D721Med (cell line): ENCODE results near the gene MTCH1.

Experiments
- DNase-seq: peaks from one replicate; pipeline ENCODE4 v3.0.0; 2011; ENCODE audit warnings: low spot score; ENCODE audit not compliant: insufficient read length
- FAIRE-seq: peaks from 2 replicates; lab custom pipeline; 2011; peaks lifted over from hg19 to GRCh38; lab: Jason Lieb, UNC
- TF ChIP-seq, protein P1 (sequence below): IDR thresholded peaks from 2 replicates; pipeline ENCODE4 v1.5.1; 2012; ENCODE audit warnings: mild to moderate bottlenecking, control low read depth; ENCODE audit not compliant: insufficient read depth; ENCODE audit errors: missing control alignments

Gene MTCH1

DNA sequence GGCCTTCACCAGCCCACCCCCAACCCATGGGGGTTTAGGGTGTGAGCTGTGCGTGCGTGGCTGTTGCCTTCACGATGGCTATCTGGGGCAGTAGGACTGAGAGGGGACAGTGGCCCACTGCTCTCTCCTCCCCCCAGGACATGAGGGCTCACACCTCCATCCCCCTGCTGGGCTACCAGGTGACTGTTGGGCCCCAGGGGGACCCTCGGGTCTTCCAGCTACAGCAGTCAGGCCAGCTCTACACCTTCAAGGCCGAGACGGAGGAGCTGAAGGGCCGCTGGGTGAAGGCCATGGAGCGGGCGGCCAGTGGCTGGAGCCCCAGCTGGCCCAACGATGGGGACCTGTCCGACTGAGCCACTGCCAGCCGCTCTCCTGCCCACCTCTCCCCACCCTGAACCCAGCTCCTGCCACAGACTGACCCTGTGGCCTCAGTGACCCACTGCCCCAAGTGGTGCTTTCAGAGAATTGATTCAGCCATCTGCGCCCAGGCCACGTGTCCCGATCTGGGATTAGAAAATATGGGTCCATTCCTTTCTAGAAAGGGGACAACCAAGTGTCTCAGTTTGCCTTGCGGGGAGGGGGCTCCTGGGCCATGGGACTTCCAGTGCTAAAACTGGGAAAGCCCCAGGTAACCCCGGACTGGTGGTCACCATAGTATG, 41.9 kb upstream of the MTCH1 start:
- FAIRE-seq, result no peak
- TF ChIP-seq, protein P1, sequence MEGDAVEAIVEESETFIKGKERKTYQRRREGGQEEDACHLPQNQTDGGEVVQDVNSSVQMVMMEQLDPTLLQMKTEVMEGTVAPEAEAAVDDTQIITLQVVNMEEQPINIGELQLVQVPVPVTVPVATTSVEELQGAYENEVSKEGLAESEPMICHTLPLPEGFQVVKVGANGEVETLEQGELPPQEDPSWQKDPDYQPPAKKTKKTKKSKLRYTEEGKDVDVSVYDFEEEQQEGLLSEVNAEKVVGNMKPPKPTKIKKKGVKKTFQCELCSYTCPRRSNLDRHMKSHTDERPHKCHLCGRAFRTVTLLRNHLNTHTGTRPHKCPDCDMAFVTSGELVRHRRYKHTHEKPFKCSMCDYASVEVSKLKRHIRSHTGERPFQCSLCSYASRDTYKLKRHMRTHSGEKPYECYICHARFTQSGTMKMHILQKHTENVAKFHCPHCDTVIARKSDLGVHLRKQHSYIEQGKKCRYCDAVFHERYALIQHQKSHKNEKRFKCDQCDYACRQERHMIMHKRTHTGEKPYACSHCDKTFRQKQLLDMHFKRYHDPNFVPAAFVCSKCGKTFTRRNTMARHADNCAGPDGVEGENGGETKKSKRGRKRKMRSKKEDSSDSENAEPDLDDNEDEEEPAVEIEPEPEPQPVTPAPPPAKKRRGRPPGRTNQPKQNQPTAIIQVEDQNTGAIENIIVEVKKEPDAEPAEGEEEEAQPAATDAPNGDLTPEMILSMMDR, result no peak

DNA sequence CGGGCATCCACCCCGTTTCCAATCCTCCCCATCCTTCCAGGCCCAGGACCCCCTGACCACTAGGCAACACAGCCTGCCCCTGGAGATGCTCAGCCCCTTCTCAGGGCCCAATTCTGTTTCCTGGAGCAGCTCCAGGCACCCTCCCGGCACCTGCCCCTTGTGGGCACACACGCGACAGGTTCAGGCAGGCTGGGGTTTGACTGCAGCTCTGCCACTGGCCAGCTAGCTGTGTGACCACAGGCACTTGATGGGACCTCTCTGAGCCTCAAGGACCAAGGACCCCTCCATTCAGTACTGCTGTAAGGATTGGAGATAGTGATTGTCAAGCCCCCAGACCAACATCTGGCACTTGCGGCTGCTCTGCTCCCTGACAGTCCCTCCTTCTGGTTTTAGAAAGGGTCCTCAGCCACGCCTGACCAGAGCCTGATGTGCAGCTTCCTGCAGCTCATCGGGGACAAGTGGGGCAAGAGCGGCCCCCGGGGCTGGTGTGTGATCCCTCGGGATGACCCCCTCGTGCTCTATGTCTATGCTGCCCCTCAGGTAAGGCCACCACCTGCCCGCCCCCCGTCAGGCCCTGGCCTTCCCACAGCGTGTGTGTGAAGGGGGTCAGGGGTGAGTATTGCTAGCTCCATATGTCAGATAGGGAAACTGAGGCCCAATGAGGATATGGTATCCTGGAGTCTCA, 41.2 kb upstream of the MTCH1 start:
- no peak for FAIRE-seq
- no peak for DNase-seq
- TF ChIP-seq, protein P1, result no peak

More for the DNA sequence above, 41.9 kb upstream of the MTCH1 start:
- no peak for DNase-seq

DNA sequence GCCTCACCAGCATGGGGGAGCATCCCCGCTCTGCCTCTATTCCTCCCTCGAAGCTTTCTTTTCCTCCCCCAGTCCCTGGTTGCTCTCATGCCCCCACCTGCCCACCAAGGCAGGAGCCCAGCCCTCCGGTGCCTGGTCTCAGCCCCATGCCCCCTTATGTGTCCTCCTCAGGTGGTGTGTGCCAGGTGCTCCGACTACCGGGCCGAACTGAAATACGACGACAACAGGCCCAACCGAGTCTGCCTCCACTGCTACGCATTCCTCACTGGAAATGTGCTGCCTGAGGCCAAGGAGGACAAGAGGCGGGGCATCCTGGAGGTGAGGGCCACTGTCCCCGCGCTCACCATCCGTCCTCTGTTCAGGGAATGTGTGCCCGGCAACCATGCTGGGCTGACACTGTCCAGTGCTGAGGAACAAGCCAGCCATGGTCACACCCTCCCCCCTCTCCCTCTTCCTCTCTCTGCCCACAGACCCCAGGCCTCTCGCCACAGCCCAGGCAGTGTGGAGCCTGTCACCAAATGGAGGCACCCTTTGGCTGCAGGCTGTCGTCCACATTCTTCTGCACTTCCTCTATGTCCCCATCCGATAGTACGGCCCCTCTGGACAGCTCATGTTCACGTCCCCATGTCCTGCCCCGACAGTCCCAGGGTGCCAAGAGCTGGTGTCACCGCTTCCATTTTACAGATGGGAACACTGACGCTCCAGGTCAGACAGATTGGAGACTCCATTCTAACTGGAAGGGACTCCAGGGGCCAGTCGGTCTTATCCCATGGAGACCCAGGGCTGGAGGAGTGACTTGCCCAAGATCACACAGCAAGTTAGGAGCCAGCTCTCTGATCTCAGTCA, 39.8 kb upstream of the MTCH1 start:
- DNase-seq, result no peak
- FAIRE-seq, result no peak
- TF ChIP-seq, protein P1, result no peak

DNA sequence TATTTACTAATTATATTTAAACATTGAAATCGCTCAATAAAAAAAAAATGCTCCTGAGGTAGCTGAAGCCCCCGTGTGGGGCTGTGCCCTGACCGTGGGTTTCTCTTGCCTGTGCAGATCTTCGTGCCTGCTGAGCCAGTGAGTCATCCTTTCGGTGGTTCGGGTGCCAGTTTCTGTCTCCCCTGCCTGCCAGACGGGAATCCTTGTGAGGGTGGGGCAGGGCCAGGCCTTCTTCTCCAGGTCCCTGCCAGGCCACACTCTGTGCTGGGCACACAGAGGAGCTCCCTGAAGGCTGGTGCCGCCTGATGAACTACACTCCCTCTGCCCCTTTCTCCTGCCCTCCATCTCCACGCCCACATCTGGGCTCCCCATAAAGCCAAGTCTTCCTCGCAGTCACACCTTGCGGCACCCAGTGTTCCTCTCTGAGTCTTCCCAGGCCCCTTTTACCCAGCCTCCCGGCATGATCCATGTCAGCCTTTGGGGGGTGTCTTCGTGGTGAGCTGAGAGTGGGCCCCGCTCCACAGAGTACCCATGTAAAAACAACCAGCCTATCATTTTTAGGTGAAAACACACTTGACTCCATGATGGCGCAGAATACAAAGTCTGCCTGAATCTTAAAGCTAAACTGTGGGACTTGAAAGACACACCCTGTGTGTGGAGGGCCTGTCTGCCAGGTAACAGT, 38.8 kb upstream of the MTCH1 start:
- no peak for DNase-seq
- FAIRE-seq, result no peak
- TF ChIP-seq, protein P1, result no peak

DNA sequence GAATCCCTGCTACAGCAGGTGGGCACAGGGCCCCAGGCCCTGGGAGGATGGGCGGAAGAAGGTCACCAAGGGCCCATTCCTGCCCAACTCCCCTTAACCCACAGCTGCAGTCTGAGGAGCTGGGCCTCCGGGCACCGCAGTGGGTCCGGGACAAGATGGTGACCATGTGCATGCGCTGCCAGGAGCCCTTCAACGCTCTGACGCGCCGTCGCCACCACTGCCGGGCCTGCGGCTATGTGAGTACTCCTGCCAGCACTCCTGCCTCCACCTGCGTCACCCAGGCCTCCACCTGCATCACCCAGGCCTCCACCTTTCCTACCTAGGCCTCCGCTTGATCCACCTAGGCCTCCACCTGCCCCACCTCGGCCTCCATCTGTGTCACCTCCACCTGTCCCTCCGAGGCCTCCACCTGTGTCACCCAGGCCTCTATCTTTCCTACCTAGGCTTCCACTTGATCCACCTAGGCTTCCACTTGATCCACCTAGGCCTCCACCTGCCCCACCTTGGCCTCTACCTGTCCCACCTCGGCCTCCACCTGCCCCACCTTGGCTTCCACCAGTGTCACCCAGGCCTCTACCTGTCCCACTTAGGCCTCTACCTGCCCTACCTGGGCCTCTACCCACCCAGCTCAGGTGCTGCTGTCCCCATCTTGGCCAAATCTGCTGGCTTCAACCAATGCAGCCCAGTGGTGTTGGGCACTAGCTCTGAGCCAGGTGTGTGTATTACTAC, 36.3 kb upstream of the MTCH1 start:
- TF ChIP-seq, protein P1, result no peak
- DNase-seq (no peak), FAIRE-seq (no peak)

DNA sequence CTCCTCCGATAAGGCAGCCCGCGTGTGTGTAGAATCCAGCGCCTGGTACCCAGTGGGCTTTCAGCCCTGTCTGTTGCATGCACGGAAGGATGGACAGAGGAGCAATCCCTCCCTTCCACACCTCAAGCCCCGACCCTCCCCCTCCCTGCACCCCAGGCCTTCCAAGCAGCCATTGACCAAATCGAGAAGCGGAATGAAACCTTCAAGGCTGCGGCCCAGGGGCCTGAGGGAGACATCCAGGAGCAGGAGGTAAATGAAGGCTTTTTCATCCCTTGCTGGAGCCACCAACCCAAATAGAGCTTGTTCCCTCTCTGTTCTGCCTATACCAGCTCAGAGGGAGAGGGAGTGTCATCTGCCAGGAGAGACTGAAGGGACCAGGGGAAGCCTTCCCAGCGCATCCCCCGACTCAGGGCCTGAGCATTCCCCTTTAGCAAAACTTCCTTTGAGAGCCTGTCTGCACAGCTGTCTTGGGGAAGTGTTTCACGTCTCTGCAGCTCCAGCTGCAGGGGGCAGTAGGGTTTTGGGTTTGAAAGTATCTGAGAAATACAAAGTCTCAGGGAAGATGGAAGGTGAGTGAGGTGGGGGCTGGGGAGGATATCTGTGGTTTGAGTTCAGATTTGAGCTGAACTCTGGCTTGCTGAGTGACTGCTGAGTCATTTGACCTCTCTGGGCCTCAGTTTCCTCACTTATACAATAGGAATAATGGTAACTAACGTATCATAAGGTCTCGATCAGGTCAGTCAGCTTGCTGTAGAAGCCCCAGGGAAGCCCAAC, 35.5 kb upstream of the MTCH1 start:
- no peak for DNase-seq
- TF ChIP-seq, protein P1, result peak; percentile 35
- FAIRE-seq, result no peak
